Transverse colon (tissue), 4 donors: Measurements from ENCODE around the gene ZFAND3. TPM values are rescaled to one million over a fixed set of nuclear protein-coding genes. Genes with fewer than 3 reads are reported as not detected.

Experiments used
- DNase-seq: peaks from one replicate; pipeline ENCODE4 v3.0.0-alpha.2; 2019
- H3K27ac ChIP-seq, 4 donors: fragments of 200-600 bp; sonication (generic); 2 replicates each; pipeline ENCODE4 v1.5.1; 2016 to 2018; ENCODE audit warnings: inconsistent platforms in 4 of 4
- H3K27me3 ChIP-seq: fragments of 200-600 bp; sonication (generic); 2 replicates; pipeline ENCODE4 v1.5.1; 2017; ENCODE audit warnings: inconsistent platforms
- H3K36me3 ChIP-seq, 4 donors: fragments of 200-600 bp; sonication (generic); 2 replicates each; pipeline ENCODE4 v1.5.1; 2017 to 2019; ENCODE audit warnings: inconsistent platforms in 4 of 4
- H3K4me1 ChIP-seq, 4 donors: fragments of 200-600 bp; sonication (generic); 2 replicates each; pipeline ENCODE4 v1.5.1; 2017 to 2020; ENCODE audit warnings: inconsistent platforms in 4 of 4
- H3K4me3 ChIP-seq, 4 donors: fragments of 200-600 bp; sonication (generic); 1 replicate in 1 of 4; 2 replicates in 3 of 4; pipeline versions ENCODE4 v1.5.1 to v1.6.1; 2017 to 2019; ENCODE audit warnings: inconsistent platforms in 4 of 4
- H3K9me3 ChIP-seq, 2 donors: fragments of 200-600 bp; sonication (generic); 2 replicates each; pipeline ENCODE4 v1.5.1; 2017 to 2019; ENCODE audit warnings: inconsistent platforms in 2 of 2
- CTCF ChIP-seq, 5 experiments: fragments of 200-600 bp in 3 of 5; fragments of 450-650 bp in 2 of 5; sonication (generic) in 3 of 5; IDR thresholded peaks; 1 replicate in 2 of 5; 2 replicates in 3 of 5; pipeline ENCODE4 v1.5.1; 2016 to 2017; ENCODE audit warnings: antibody characterized with exemption in 5 of 5, inconsistent platforms in 3 of 5, mild to moderate bottlenecking in 2 of 5, moderate library complexity in 1 of 5
- EP300 ChIP-seq: sonication (generic); formaldehyde crosslinking; IDR thresholded peaks from one replicate; pipeline ENCODE4 v1.6.1; 2017; ENCODE audit warnings: antibody characterized with exemption, low read depth
- POLR2A ChIP-seq: fragments of 450-650 bp; IDR thresholded peaks from one replicate; pipeline ENCODE4 v1.6.1; 2016; ENCODE audit warnings: antibody characterized with exemption, mild to moderate bottlenecking, moderate library complexity
- POLR2AphosphoS5 ChIP-seq, 3 donors: sonication (generic); formaldehyde crosslinking; IDR thresholded peaks; one replicate each; pipeline ENCODE4 v1.6.1; 2016; ENCODE audit warnings: antibody characterized with exemption in 3 of 3
- WGBS, 2 donors: methylation state at CpG; one replicate each; pipeline ENCODE4 v1.1.5; 2018; ENCODE audit warnings: low coverage in 1 of 2; 5-methylcytosine and 5-hydroxymethylcytosine counted together
- in situ Hi-C, 4 donors: fragments of 200-750 bp; cut with MboI; loops; one replicate each; pipeline versions ENCODE4 v1.15.0 to v1.15.1; 2017; ENCODE audit warnings: low sequenced_read_pairs in 3 of 4, low pct_ligation_motif_present in 1 of 4, low pct_unique_long_range_greater_than_20kb in 1 of 4
- intact Hi-C: fragments of 100-400 bp; cut with DNase I; formaldehyde crosslinking; loops from one replicate; pipeline ENCODE4 v1.15.1; 2023; ENCODE audit warnings: low total_unique reads
- total RNA-seq, 4 donors: library from RNA; depleted of rRNA; stranded (reverse); fragments of >200 nt; gene quantifications; one replicate each; pipeline ENCODE4 v1.1.0, GENCODE V29; 2016

The ZFAND3 gene
- total RNA-seq, 4 donors from 2014 or later = 20.5 to 83.4 (median 36.5) TPM

GRCh38 chr6:37806213-37806612 lies 13.3 kb upstream of the ZFAND3 start:
- Histone ChIP-seq H3K4me3 (no peak overlapping the region), H3K27me3 (no peaks in the 10 kb centered on the region), H3K9me3 (no peaks in the 10 kb centered on the region), H3K36me3 (no peaks in the 10 kb centered on the region), H3K4me1 (peaks cover 0 to 4% (median 0%) of the 10 kb centered on the region in 4 donors), H3K27ac (no peak overlapping the region)
- TF ChIP-seq CTCF (IDR thresholded peaks at IDR 0.05) (no peak), EP300 (no peak), POLR2A (no peak), POLR2AphosphoS5 (IDR thresholded peaks at IDR 0.05) (no peak)
- DNase-seq = no peak
- intact Hi-C loops = no loop called here
- WGBS, 2 donors = 54% methylated on average over 2 of the region's 2 CpGs; no CpG with 5 or more reads in 1 of the 2 donors
- in situ Hi-C loops = no loop called here

GRCh38 chr6:37807656-37808055 lies 11.9 kb upstream of the ZFAND3 start:
- no peaks in the 10 kb centered on the region for H3K27me3 ChIP-seq
- H3K4me3 ChIP-seq = no peak overlapping the region
- TF ChIP-seq POLR2AphosphoS5 (IDR thresholded peaks at IDR 0.05) (no peak), CTCF (IDR thresholded peaks at IDR 0.05) (no peak), POLR2A (no peak), EP300 (no peak)
- no peaks in the 10 kb centered on the region for H3K36me3 ChIP-seq
- no peak for DNase-seq
- intact Hi-C loops (no loop called here), in situ Hi-C loops (no loop called here)
- no peaks in the 10 kb centered on the region for H3K9me3 ChIP-seq
- peaks cover 0 to 4% (median 0%) of the 10 kb centered on the region in 4 donors for H3K4me1 ChIP-seq
- 47% methylated on average over 6 of the region's 6 CpGs; no CpG with 5 or more reads in 1 of the 2 donors for WGBS, 2 donors
- no peak overlapping the region for H3K27ac ChIP-seq

DNA sequence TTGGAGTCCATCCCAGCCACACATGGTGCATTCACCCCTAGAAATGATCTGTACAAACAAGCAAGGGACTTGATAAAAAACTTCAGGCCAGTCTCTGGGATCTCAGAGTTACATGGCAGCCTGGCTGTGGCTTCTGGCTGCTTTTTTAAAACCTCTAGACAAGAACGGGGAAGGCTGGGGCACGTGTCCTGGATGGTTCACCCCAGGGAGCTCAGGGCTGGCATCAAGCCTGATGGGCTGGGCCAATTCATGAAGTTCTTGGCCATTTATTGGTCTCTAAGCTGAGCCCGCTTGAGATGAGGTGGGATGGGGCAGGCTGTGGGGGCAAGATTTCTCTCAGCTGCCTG lies 10.4 kb upstream of the ZFAND3 start:
- Histone ChIP-seq H3K4me1 (peaks cover 0 to 4% (median 0%) of the 10 kb centered on the region in 4 donors), H3K9me3 (no peaks in the 10 kb centered on the region), H3K27ac (no peak overlapping the region), H3K4me3 (no peak overlapping the region), H3K36me3 (no peaks in the 10 kb centered on the region), H3K27me3 (no peaks in the 10 kb centered on the region)
- intact Hi-C loops = no loop called here
- no peak for TF ChIP-seq POLR2A
- no peak for TF ChIP-seq CTCF (IDR thresholded peaks at IDR 0.05)
- TF ChIP-seq EP300 = no peak
- TF ChIP-seq POLR2AphosphoS5 (IDR thresholded peaks at IDR 0.05) = no peak
- no peak for DNase-seq
- 71 to 80% methylated on average over 1 to 3 of the region's 3 CpGs for WGBS, 2 donors
- in situ Hi-C loops = no loop called here

DNA sequence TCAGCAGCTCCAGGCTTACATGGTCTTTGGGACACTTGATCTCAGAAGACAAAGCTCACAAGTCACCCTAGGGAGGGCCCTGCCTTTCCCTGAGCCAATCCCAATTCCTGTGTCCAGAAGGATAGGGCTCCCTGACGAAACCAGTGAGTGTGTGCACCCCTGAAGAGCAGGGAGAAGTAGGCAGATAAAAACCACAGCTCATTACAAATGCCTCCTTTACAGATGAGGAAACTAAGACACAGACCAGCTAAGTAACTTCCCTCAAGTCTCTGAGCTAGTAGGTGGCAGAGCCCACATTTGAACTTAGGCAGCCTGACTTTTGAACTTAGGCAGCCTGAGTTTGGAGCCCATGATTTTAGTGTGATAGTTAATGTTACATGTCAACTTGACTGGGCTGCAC lies 6.7 kb upstream of the ZFAND3 start:
- Histone ChIP-seq H3K36me3 (no peaks in the 10 kb centered on the region), H3K27ac (no peak overlapping the region), H3K4me1 (peaks cover 2 to 11% (median 5%) of the 10 kb centered on the region in 4 donors), H3K9me3 (no peaks in the 10 kb centered on the region), H3K27me3 (no peaks in the 10 kb centered on the region), H3K4me3 (no peak overlapping the region)
- no peak for TF ChIP-seq POLR2AphosphoS5 (IDR thresholded peaks at IDR 0.05)
- DNase-seq = no peak
- in situ Hi-C loops (no loop called here), intact Hi-C loops (loop anchor here (10.0 kb wide), 1 partner anchor 52 kb away; no protein-coding TSS in a partner anchor)
- WGBS, 2 donors = 80% methylated on average over 1 of the region's 1 CpG; no CpG with 5 or more reads in 1 of the 2 donors

- intact Hi-C loops (loop anchor here (10.0 kb wide), 1 partner anchor 50 kb away; no protein-coding TSS in a partner anchor), in situ Hi-C loops (no loop called here)
- H3K4me1 ChIP-seq = peaks cover 8 to 14% (median 11%) of the 10 kb centered on the region in 4 donors
- TF ChIP-seq CTCF (IDR thresholded peaks at IDR 0.05) (no peak), POLR2A (no peak), EP300 (no peak), POLR2AphosphoS5 (IDR thresholded peaks at IDR 0.05) (no peak)
- DNase-seq = no peak
- no peaks in the 10 kb centered on the region for H3K36me3 ChIP-seq
- H3K27me3 ChIP-seq = no peaks in the 10 kb centered on the region
- no peak overlapping the region for H3K4me3 ChIP-seq
- no peaks in the 10 kb centered on the region for H3K9me3 ChIP-seq
- 90 to 91% methylated on average over 6 of the region's 6 CpGs for WGBS, 2 donors
- no peak overlapping the region for H3K27ac ChIP-seq
Observed at GRCh38 chr6:37814374-37814773, 5.2 kb upstream of the ZFAND3 start.
